ENCODE data around the gene ADGRG2.

ADGRG2 gene

GRCh38 chrX:19121466-19121865 lies 802 bp downstream of the ADGRG2 start:
- in situ Hi-C loops (cut with HindIII; ENCODE audit: low sequenced_read_pairs), result no loop called here
- TF ChIP-seq CTCF (IDR thresholded peaks at IDR 0.05; ENCODE audit: low read depth, low read length), result no peak

GRCh38 chrX:19110642-19111041 lies 11.6 kb downstream of the ADGRG2 start:
- in situ Hi-C loops (cut with HindIII; ENCODE audit: low sequenced_read_pairs), result no loop called here
- no peak for DNase-seq (ENCODE audit: low read depth, low spot score)
- H3K4me3 ChIP-seq (ENCODE audit: low read depth, low read length), result no peak overlapping the region
- no peak for TF ChIP-seq CTCF (IDR thresholded peaks at IDR 0.05; ENCODE audit: low read depth, low read length)

More at GRCh38 chrX:19121466-19121865, 802 bp downstream of the ADGRG2 start:
- no peak overlapping the region for H3K4me3 ChIP-seq (ENCODE audit: low read depth, low read length)
- no peak for DNase-seq (ENCODE audit: low read depth, low spot score)

DNA sequence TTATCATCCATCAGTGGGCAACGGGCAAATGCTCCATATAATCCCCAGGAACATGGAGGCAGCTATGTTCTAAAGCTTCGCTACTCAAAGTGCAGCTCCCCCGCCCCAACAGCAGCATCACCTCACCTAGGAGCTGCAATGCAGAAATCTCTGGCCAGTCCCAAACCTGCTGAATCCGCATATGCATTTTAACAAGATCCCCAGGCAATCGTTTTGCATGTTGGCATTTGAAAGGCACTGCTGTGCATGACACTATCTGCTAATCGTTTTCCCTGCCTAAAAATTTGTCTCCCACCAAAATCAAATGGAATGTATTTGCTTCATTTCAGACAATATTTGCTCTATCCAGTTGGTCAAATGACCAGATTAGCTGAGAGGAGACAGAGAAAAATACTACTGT lies 15.2 kb downstream of the ADGRG2 start:
- no peak overlapping the region for H3K4me3 ChIP-seq (ENCODE audit: low read depth, low read length)
- TF ChIP-seq CTCF (IDR thresholded peaks at IDR 0.05; ENCODE audit: low read depth, low read length), result no peak
- in situ Hi-C loops (cut with HindIII; ENCODE audit: low sequenced_read_pairs), result no loop called here
- DNase-seq (ENCODE audit: low read depth, low spot score), result no peak

DNA sequence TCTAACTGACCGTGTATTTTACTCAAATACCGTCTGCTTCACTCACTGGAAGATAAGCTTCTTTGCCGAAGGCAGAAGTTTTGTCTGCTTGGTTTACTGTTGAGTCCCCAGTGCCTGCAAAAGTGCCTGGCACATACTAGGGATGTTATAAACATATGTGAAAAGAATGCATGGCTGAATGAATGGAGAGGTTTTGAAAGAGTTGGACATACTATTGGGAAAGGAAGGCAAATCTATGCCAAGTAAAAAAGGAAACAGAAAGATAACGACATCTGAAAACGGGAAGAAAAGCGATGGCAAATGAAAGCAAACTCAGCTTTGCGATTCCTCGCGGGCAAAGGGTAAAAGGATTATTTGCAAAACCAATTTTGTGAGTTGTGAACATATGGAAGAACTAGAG lies 21.7 kb downstream of the ADGRG2 start:
- DNase-seq (ENCODE audit: low read depth, low spot score), result no peak
- in situ Hi-C loops (cut with HindIII; ENCODE audit: low sequenced_read_pairs), result no loop called here
- no peak overlapping the region for H3K4me3 ChIP-seq (ENCODE audit: low read depth, low read length)
- no peak for TF ChIP-seq CTCF (IDR thresholded peaks at IDR 0.05; ENCODE audit: low read depth, low read length)

- H3K4me3 ChIP-seq (ENCODE audit: low read depth, low read length), result no peak overlapping the region
- TF ChIP-seq CTCF (IDR thresholded peaks at IDR 0.05; ENCODE audit: low read depth, low read length), result no peak
- no peak for DNase-seq (ENCODE audit: low read depth, low spot score)
- in situ Hi-C loops (cut with HindIII; ENCODE audit: low sequenced_read_pairs), result no loop called here
Measured at GRCh38 chrX:19097553-19098283, 24.6 kb downstream of the ADGRG2 start.

- no peak overlapping the region for H3K4me3 ChIP-seq (ENCODE audit: low read depth, low read length)
- in situ Hi-C loops (cut with HindIII; ENCODE audit: low sequenced_read_pairs), result no loop called here
- no peak for TF ChIP-seq CTCF (IDR thresholded peaks at IDR 0.05; ENCODE audit: low read depth, low read length)
- DNase-seq (ENCODE audit: low read depth, low spot score), result no peak
Measured at GRCh38 chrX:19096586-19096985, 25.7 kb downstream of the ADGRG2 start.

Data from astrocyte of the spinal cord (primary cell).